ENCODE data around the gene CCL3. TPM values are rescaled to one million over a fixed set of nuclear protein-coding genes. Genes with fewer than 3 reads are reported as not detected.
"Not testable (repeated sequence)": the region's sequence is repeated elsewhere in the genome, so short reads cannot be mapped to it uniquely, and the experiment has no call there.

The CCL3 gene
- total RNA-seq, 3 donors from 2014 or later (not counting 1 experiment from before 2014, with no cell fraction given) = 381 to 547 (median 450) TPM

DNA sequence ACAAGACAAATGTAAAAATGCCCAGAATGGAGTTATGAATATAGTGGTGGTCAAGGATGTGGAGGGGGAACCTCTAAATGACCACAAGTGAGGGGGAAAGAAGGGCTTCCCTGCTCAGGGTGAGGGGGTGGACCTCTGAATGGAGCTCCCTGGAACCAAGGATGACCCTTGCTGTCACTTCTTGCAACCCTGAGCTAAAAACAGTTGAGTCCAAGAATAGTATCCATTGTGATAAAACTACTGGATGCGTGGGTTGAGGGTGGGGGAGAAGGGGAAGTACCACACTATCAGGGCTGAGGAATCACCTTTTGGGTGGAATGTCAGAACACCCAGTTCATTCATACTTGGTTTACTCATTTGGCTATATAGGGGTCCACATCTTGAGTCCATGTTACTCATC, 9.1 kb upstream of the CCL3 start:
- H3K36me3 ChIP-seq (ENCODE audit: control insufficient read depth, insufficient read depth, low read length); DNase-seq; H3K27ac ChIP-seq (ENCODE audit: low read length); intact Hi-C loops (cut with micrococcal nuclease); H3K36me3 Mint-ChIP-seq; H3K9me3 ChIP-seq (ENCODE audit: control insufficient read depth, insufficient read depth, low read length); H3K27me3 ChIP-seq (ENCODE audit: control insufficient read depth, insufficient read depth, low read length); H3K4me3 Mint-ChIP-seq; H3K4me3 ChIP-seq (ENCODE audit: low read length); H3K9me3 Mint-ChIP-seq; ATAC-seq; H3K27me3 Mint-ChIP-seq (ENCODE audit: low read depth in 2 of 2); H3K27ac Mint-ChIP-seq: not testable (repeated sequence)
- peaks cover 42% of the 10 kb centered on the region for H3K4me1 ChIP-seq (ENCODE audit: control insufficient read depth, insufficient read depth, low read length)
- H3K4me1 Mint-ChIP-seq = peaks cover 70 to 72% of the 10 kb centered on the region in 2 donors
- WGBS (ENCODE audit: insufficient coverage) = no CpG with 5 or more reads among the region's 1 CpG

DNA sequence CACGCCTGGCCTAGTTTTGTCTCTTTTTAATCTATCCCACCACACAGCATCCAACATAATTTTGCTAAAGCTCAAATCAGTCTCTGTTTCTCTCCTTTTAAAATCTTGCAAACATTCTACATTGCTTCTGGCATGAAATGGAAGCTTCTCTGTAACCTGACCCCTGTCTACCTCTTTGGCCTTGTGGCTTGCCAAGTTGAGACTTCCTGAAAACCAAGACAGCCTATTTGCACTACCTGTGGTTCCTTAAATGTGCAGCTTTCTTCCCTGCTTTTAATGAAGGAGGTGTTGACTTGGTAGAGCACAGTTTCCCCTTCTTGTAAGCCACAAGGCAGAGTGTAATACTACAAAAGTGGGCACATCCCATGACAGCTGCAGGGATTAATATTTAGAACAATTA, 6.0 kb upstream of the CCL3 start:
- Mint-ChIP-seq H3K4me3 (peak overlapping the region; percentile 70), H3K27me3 (ENCODE audit: low read depth in 2 of 2) (no peaks in the 10 kb centered on the region), H3K9me3 (no peaks in the 10 kb centered on the region), H3K36me3 (no peaks in the 10 kb centered on the region), H3K27ac (peak overlapping the region; percentile 4 to 70), H3K4me1 (peaks cover 77 to 82% of the 10 kb centered on the region in 2 donors)
- TF ChIP-seq, protein P1, sequence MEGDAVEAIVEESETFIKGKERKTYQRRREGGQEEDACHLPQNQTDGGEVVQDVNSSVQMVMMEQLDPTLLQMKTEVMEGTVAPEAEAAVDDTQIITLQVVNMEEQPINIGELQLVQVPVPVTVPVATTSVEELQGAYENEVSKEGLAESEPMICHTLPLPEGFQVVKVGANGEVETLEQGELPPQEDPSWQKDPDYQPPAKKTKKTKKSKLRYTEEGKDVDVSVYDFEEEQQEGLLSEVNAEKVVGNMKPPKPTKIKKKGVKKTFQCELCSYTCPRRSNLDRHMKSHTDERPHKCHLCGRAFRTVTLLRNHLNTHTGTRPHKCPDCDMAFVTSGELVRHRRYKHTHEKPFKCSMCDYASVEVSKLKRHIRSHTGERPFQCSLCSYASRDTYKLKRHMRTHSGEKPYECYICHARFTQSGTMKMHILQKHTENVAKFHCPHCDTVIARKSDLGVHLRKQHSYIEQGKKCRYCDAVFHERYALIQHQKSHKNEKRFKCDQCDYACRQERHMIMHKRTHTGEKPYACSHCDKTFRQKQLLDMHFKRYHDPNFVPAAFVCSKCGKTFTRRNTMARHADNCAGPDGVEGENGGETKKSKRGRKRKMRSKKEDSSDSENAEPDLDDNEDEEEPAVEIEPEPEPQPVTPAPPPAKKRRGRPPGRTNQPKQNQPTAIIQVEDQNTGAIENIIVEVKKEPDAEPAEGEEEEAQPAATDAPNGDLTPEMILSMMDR (IDR thresholded peaks at IDR 0.05) = no peak
- WGBS (ENCODE audit: insufficient coverage) = 84% methylated on average over 1 of the region's 1 CpG
- DNase-seq = no peak
- Histone ChIP-seq H3K27me3 (ENCODE audit: control insufficient read depth, insufficient read depth, low read length) (no peaks in the 10 kb centered on the region), H3K4me3 (ENCODE audit: low read length) (no peak overlapping the region), H3K27ac (ENCODE audit: low read length) (no peak overlapping the region), H3K36me3 (ENCODE audit: control insufficient read depth, insufficient read depth, low read length) (no peaks in the 10 kb centered on the region), H3K9me3 (ENCODE audit: control insufficient read depth, insufficient read depth, low read length) (no peaks in the 10 kb centered on the region), H3K4me1 (ENCODE audit: control insufficient read depth, insufficient read depth, low read length) (peaks cover 34% of the 10 kb centered on the region)
- no peak for ATAC-seq
- intact Hi-C loops (cut with micrococcal nuclease) = no loop called here

DNA sequence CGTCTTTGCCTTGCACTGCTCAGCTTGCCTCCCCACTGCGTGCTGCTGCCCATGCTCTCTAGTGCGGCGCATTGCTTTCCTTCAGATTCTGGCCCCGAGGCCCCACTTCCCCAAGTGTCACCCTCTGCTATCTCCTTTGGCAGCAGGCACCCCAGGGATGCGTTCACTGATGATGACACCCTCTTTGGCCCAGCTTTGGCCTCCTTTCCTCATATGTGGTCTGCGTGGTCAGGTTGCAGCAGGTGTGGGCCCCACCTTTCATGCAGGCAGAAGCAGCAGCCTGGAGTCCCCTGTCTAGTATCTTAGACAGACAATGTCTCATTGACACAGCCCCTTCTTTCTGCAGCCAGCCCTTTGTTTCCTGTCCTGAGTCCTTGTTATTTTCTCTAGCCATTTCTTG, 4.8 kb upstream of the CCL3 start:
- Mint-ChIP-seq H3K9me3 (no peaks in the 10 kb centered on the region), H3K27ac (peak overlapping the region; percentile 4 to 70), H3K27me3 (ENCODE audit: low read depth in 2 of 2) (no peaks in the 10 kb centered on the region), H3K36me3 (no peaks in the 10 kb centered on the region), H3K4me3 (peak overlapping the region; percentile 29), H3K4me1 (peaks cover 80 to 83% of the 10 kb centered on the region in 2 donors)
- 71% methylated on average over 7 of the region's 7 CpGs for WGBS (ENCODE audit: insufficient coverage)
- Histone ChIP-seq H3K9me3 (ENCODE audit: control insufficient read depth, insufficient read depth, low read length) (no peaks in the 10 kb centered on the region), H3K36me3 (ENCODE audit: control insufficient read depth, insufficient read depth, low read length) (no peaks in the 10 kb centered on the region), H3K4me3 (ENCODE audit: low read length) (no peak overlapping the region), H3K27ac (ENCODE audit: low read length) (no peak overlapping the region), H3K4me1 (ENCODE audit: control insufficient read depth, insufficient read depth, low read length) (peaks cover 42% of the 10 kb centered on the region), H3K27me3 (ENCODE audit: control insufficient read depth, insufficient read depth, low read length) (no peaks in the 10 kb centered on the region)
- intact Hi-C loops (cut with micrococcal nuclease) = no loop called here
- TF ChIP-seq, protein P1 (IDR thresholded peaks at IDR 0.05) = no peak
- ATAC-seq = no peak
- no peak for DNase-seq

DNA sequence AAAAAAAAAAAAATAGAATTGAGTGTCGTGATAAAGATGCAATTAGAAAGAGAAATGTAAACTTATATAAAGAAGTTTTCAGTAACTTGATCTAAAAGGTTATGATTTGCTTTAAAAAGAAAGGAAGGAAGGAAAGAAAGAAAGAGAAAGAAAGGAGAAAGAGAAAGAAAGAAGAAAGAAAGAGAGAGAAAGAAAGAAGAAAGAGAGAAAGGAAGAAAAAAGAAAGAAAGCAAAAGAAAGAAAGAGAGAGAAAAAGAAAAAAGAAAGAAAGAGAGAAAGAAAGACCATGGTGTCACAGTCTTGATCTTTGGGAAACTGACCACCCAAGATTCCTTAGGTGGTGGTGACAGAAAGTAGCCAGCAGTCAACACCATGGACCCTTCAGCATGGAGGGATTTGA, 4.3 kb upstream of the CCL3 start:
- no peaks in the 10 kb centered on the region for H3K27me3 Mint-ChIP-seq (ENCODE audit: low read depth in 2 of 2)
- intact Hi-C loops (cut with micrococcal nuclease) = no loop called here
- Histone ChIP-seq H3K36me3 (ENCODE audit: control insufficient read depth, insufficient read depth, low read length) (no peaks in the 10 kb centered on the region), H3K4me1 (ENCODE audit: control insufficient read depth, insufficient read depth, low read length) (peaks cover 47% of the 10 kb centered on the region), H3K9me3 (ENCODE audit: control insufficient read depth, insufficient read depth, low read length) (no peaks in the 10 kb centered on the region), H3K27me3 (ENCODE audit: control insufficient read depth, insufficient read depth, low read length) (no peaks in the 10 kb centered on the region), H3K27ac (ENCODE audit: low read length) (no peak overlapping the region), H3K4me3 (ENCODE audit: low read length) (no peak overlapping the region)
- peak overlapping the region; percentile 35 for H3K4me3 Mint-ChIP-seq
- no peaks in the 10 kb centered on the region for H3K9me3 Mint-ChIP-seq
- ATAC-seq (no peak), DNase-seq (no peak)
- no peaks in the 10 kb centered on the region for H3K36me3 Mint-ChIP-seq
- H3K4me1 Mint-ChIP-seq = peaks cover 80 to 83% of the 10 kb centered on the region in 2 donors
- WGBS (ENCODE audit: insufficient coverage) = no CpG with 5 or more reads among the region's 1 CpG
- TF ChIP-seq, protein P1 (IDR thresholded peaks at IDR 0.05) = no peak
- peak overlapping the region; percentile 4 to 17 for H3K27ac Mint-ChIP-seq

DNA sequence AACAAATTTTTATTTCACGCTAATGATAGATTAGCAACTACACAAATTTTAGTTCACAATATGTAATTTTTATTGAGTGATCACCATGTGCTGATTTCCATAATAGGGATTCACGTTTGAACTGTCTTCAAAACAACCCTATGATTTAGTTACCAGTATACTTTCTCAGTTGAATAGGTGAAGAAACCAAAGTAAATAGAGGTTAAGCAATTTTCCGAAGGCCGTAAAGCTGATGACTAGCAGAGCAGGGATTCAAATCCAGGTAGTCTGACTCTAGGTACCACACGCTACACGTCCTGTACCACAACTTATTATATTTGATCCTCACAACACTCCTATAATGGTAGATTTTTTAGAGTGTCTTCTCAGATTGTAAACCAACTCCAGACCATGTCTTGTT, 2.8 kb upstream of the CCL3 start:
- Mint-ChIP-seq H3K4me3 (peak overlapping the region; percentile 40), H3K27ac (peak overlapping the region; percentile 90 to 100), H3K4me1 (peaks cover 86 to 92% of the 10 kb centered on the region in 2 donors)
- WGBS (ENCODE audit: insufficient coverage) = no CpG with 5 or more reads among the region's 6 CpGs
- H3K36me3 ChIP-seq (ENCODE audit: control insufficient read depth, insufficient read depth, low read length); H3K27me3 ChIP-seq (ENCODE audit: control insufficient read depth, insufficient read depth, low read length); H3K9me3 Mint-ChIP-seq; intact Hi-C loops (cut with micrococcal nuclease); H3K27me3 Mint-ChIP-seq (ENCODE audit: low read depth in 2 of 2); ATAC-seq; H3K36me3 Mint-ChIP-seq; H3K27ac ChIP-seq (ENCODE audit: low read length); DNase-seq; H3K4me3 ChIP-seq (ENCODE audit: low read length); H3K9me3 ChIP-seq (ENCODE audit: control insufficient read depth, insufficient read depth, low read length): not testable (repeated sequence)
- H3K4me1 ChIP-seq (ENCODE audit: control insufficient read depth, insufficient read depth, low read length) = peaks cover 59% of the 10 kb centered on the region
